ENCODE measurements around the gene ARPIN. TPM values are rescaled to one million over a fixed set of nuclear protein-coding genes. Genes with fewer than 3 reads are reported as not detected.

ARPIN gene
- total and polyA plus RNA-seq, 9 of the 15 experiments (the other 6 are each of a cell fraction or from before 2014, with no cell fraction given) = not detected

GRCh38 chr15:89916660-89917059 lies 3.9 kb upstream of the ARPIN start:
- H3K4me2 ChIP-seq (ENCODE audit: insufficient read depth, low read length) = no peak overlapping the region
- no peak for DNase-seq (ENCODE audit: extremely low read depth in 1 of 4, low spot score in 3 of 4)
- ChIA-PET POLR2A (interaction anchor here (0.6 kb wide), 1 partner anchor 166 kb away, joined by 3 read pairs; no protein-coding TSS in a partner anchor), CTCF (ENCODE audit: low intra/inter-chr PET ratio) (no interaction called here)
- H3K9ac ChIP-seq (ENCODE audit: insufficient read depth in 1 of 2, low read depth in 2 of 2, low read length in 2 of 2) = no peak overlapping the region
- no peaks in the 10 kb centered on the region for H3K9me3 ChIP-seq (replicated peaks; ENCODE audit: control insufficient read depth, insufficient read depth, low read depth, low read length)
- ATAC-seq = no peak
- H3K36me3 ChIP-seq (ENCODE audit: control insufficient read depth, insufficient read depth, low read length) = no peaks in the 10 kb centered on the region
- BruUV-seq (replicated peaks) = no TSS peak
- in situ Hi-C loops (cut with MboI) = no loop called here
- TF ChIP-seq ZNF77 (CRISPR knock-in tag; IDR thresholded peaks at IDR 0.05) (no peak), CCAR2 (IDR thresholded peaks at IDR 0.05; ENCODE audit: low read depth, low read length) (no peak), HDGF (IDR thresholded peaks at IDR 0.05) (no peak), MIER1 (IDR thresholded peaks at IDR 0.05; ENCODE audit: low read depth) (no peak)
- TF ChIP-seq, protein P1, sequence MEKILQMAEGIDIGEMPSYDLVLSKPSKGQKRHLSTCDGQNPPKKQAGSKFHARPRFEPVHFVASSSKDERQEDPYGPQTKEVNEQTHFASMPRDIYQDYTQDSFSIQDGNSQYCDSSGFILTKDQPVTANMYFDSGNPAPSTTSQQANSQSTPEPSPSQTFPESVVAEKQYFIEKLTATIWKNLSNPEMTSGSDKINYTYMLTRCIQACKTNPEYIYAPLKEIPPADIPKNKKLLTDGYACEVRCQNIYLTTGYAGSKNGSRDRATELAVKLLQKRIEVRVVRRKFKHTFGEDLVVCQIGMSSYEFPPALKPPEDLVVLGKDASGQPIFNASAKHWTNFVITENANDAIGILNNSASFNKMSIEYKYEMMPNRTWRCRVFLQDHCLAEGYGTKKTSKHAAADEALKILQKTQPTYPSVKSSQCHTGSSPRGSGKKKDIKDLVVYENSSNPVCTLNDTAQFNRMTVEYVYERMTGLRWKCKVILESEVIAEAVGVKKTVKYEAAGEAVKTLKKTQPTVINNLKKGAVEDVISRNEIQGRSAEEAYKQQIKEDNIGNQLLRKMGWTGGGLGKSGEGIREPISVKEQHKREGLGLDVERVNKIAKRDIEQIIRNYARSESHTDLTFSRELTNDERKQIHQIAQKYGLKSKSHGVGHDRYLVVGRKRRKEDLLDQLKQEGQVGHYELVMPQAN (IDR thresholded peaks at IDR 0.05; ENCODE audit: borderline replicate concordance) = no peak
- H3K79me2 ChIP-seq (ENCODE audit: control insufficient read depth, insufficient read depth, low read length) = no peaks in the 10 kb centered on the region
- no peak overlapping the region for H3K4me3 ChIP-seq
- no peak overlapping the region for H2AFZ ChIP-seq (ENCODE audit: low read depth, low read length)
- no peak overlapping the region for H3K27ac ChIP-seq (ENCODE audit: extremely low read depth, low read depth, low read length)
- no peaks in the 10 kb centered on the region for H4K20me1 ChIP-seq (replicated peaks; ENCODE audit: control insufficient read depth, insufficient read depth, low read length)
- WGBS (ENCODE audit: insufficient coverage, low coverage, missing lambda C conversion rate) = 6% methylated on average over 3 of the region's 3 CpGs
- H3K27me3 ChIP-seq (ENCODE audit: control insufficient read depth in 2 of 2, insufficient read depth in 2 of 2, low read length in 2 of 2) = peaks cover 2 to 22% of the 10 kb centered on the region in 2 experiments; a peak in 3 of 5 replicates
- H3K4me1 ChIP-seq (replicated peaks in 1 of 2; ENCODE audit: control insufficient read depth in 2 of 2, insufficient read depth in 2 of 2, low read length in 2 of 2) = peaks cover 0 to 8% of the 10 kb centered on the region in 2 experiments; a peak in 1 of 5 replicates
- no peaks in the 10 kb centered on the region for H3K9me1 ChIP-seq (ENCODE audit: control insufficient read depth, insufficient read depth, low read length)
- intact Hi-C loops (cut with micrococcal nuclease) = no loop called here
- no peak for FAIRE-seq
